Measurements from ENCODE around the gene SOX1. TPM values are rescaled to one million over a fixed set of nuclear protein-coding genes. Genes with fewer than 3 reads are reported as not detected.

Gene SOX1
- total RNA-seq, 1 donor from 2014 or later: not detected

GRCh38 chr13:112058941-112059340 is 8.0 kb upstream of the SOX1 start:
- DNase-seq: no peak

GRCh38 chr13:112059457-112060281 is 7.3 kb upstream of the SOX1 start:
- no peak for DNase-seq

GRCh38 chr13:112060282-112060830 is 6.6 kb upstream of the SOX1 start:
- no peak for DNase-seq

- no peak for DNase-seq
These were observed 6.0 kb upstream of the SOX1 start for GRCh38 chr13:112060899-112061366.

GRCh38 chr13:112061367-112062061 is 5.4 kb upstream of the SOX1 start:
- no peak for DNase-seq

GRCh38 chr13:112062072-112062567 is 4.8 kb upstream of the SOX1 start:
- DNase-seq: no peak

GRCh38 chr13:112062571-112063570 is 4.1 kb upstream of the SOX1 start:
- DNase-seq: no peak

GRCh38 chr13:112063807-112064206 is 3.1 kb upstream of the SOX1 start:
- DNase-seq: no peak

- DNase-seq: no peak
These were observed 2.7 kb upstream of the SOX1 start for GRCh38 chr13:112064222-112064621.

GRCh38 chr13:112065521-112065866 is 1.5 kb upstream of the SOX1 start:
- DNase-seq: no peak

- no peak for DNase-seq
These were observed 904 bp upstream of the SOX1 start for GRCh38 chr13:112065867-112066623.

GRCh38 chr13:112066624-112067004 is 335 bp upstream of the SOX1 start:
- DNase-seq: peak; percentile 20

- no peak for DNase-seq
These were observed 1.1 kb downstream of the SOX1 start for GRCh38 chr13:112067871-112068539.

GRCh38 chr13:112068540-112069060 is 1.7 kb downstream of the SOX1 start:
- DNase-seq: no peak

GRCh38 chr13:112069061-112069844 is 2.3 kb downstream of the SOX1 start:
- DNase-seq: no peak

GRCh38 chr13:112069845-112070251 is 2.9 kb downstream of the SOX1 start:
- no peak for DNase-seq

- DNase-seq: no peak
These were observed 4.3 kb downstream of the SOX1 start for GRCh38 chr13:112071102-112071722.

GRCh38 chr13:112071723-112072533 is 5.0 kb downstream of the SOX1 start:
- DNase-seq: no peak
